Activated T-cell treated with anti-CD3 and anti-CD28 coated beads, Interleukin-2, amount 50 U/mL, for 48 hours (primary cell): ENCODE data around the gene DSC2.
"Not testable (repeated sequence)": the region's sequence is repeated elsewhere in the genome, so short reads cannot be mapped to it uniquely, and the experiment has no call there.

Experiments used
- DNase-seq, 2 experiments: peaks; one replicate each; pipeline ENCODE4 v3.0.0-alpha.2; 2020

Gene DSC2

DNA sequence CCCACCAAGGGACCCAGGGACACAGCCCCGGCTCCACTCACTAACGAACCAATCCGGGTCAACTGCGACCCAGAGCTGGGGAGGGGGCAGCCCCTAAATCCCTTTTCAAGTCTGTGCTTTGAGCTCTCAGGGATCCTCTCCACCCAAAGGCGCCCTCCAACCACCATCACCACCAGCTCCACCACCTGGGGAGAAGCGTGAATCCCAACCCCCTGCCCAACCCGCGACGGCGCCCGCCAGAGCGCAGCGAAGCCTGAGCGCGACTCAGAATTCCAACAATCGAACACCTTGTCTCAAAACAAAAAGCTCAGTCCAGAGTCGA lies 60.2 kb downstream of the DSC2 start:
- peak in 1 of 2 experiments; percentile 15 for DNase-seq

DNA sequence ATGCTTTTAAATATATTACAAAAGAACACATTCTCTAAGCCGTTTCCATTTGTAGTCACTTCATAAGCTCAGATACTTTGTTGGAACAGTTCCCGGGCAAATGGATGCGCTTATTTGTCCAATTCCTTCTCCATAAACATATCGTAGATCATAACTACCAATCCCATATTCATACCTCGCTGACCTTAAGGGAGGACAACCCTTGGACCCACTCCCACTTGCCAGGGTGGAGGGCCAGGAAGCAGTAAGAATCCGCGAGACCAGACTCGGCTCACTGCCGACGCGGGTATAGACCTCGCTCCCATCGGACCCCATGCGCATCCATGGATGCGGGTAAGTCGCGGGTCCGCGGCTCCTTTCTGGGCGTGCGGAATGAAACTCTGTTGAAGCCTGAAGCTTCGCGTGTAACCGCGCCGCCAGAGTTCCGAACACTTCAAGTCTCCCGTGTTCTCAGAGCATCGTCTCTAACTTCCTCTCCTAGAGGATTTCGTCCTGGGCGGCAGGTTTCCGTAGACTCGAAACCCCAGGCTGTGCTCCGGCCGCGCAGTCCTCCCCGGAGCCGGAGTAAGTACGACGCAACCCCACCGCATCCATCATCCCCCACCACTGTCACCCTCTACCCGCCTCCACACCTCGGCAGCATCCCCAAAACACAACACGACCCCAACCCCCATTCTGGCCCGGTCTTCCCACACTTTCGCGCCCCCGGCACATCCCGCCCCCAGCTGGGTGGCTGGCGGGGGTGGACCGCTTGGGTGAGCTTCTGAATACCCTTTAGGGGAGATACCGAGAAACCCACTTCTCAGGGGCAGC lies 60.7 kb downstream of the DSC2 start:
- DNase-seq, result peak; percentile 14 to 17

DNA sequence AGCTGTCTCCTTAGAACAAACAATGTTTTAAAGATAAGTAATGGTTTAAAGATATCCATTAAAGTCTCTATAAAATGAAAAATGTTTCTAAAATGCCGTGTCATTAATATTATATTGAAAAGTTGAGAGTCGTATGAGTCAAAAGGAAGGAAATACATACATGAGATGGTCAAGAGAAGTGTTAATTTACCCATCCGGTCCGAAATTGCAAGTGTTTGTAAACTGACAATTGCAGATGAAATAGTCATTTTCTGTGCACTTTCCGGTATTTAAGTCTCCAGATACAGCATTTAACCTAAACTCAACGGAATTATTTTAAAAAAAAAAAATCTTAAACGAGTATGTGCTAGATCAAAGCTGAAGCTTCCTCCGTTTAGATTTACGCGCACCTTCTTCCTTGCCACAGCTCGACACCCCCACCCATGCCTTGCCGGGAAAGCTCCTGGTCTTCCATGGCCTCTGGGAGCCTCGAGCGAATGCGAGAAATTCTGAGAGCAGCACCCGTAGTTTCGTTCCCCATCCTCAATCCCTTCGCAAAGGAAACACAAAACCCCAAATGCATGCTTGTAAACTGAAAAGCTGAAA lies 61.4 kb downstream of the DSC2 start:
- no peak for DNase-seq

DNA sequence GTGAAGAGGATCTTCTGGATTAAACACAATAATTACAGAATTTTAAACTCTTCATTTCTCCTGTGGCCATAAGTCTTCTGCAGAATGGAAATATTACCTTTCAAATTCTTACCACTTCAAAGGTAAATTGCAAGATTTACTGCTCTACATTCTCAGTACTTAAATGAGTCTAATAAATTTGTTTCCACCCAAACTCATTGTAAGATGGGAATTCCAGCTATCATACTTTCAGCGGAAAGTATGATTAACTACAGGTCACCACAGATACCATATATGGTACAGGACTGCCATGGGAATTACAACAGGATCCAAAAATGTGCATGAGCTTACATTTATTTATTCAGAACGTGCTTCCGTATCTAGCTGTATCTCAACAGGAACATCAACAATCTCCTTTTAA lies 62.8 kb downstream of the DSC2 start:
- DNase-seq, result no peak

DNA sequence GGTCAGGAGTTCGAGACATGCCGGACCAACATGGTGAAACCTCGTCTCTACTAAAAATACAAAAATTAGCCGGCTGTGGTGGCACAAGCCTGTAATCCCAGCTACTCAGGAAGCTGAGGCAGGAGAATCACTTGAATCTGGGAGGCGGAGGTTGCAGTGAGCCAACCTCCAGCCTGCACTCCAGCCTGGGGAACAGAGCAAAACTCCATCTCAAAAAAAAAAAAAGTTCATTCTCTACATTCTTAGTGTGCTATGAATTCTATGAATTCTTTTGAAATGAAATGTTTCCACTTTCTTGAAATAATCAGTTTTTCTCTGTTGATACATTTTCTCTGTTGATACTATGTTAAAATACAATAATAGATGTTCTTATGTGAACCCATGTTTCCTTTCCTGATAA lies 64.5 kb downstream of the DSC2 start:
- not testable (repeated sequence) for DNase-seq

DNA sequence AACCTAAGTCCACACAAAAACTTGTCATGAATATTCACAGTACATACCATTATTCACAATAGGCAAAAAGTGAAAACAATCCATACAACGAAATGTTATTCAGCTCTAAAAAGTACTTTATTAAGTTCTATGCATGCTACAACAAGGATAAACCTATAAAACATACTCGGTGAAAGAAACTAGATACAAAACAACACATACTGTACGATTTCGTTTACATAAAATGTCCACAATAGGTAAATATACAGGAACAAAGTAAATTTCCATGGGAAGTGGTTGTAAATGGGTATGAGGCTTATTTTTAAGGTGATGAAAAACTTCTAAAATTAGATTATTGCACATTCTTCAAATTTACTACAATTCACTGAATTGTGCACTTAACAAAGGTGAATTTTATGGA lies 67.7 kb downstream of the DSC2 start:
- DNase-seq, result no peak

DNA sequence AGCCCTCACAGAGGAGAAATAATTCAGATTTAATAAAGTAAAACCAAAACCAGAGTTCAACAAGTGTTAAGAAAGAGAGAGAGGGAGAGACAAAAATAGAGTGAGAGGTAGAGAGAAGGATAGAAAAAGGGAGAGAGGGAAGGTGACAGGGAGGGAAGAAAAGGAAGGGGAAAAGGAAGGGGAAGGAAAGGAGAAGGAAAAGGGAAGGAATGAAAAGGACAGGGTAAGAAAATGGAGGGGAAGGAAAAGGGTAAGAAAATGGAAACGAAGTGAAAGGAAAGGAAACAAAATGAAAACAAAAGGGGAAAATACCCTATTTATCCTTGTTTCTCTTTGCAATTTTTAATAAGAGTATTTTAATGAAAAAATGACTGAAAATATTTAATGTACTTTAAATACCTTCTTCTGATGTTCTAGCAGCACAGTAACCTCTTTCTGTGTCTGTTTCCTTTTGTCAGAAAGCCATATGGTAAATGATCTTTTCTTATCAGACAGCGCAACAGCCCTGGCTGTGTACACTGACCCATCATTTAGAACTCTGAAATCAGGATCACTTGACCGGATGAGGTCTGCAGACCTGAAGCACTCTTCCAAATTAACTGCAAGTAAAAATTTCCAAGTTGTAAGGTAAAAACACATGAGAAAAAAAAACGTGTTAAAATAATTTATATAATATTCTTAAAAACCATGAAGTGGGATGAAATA lies 71.5 kb downstream of the DSC2 start:
- DNase-seq, result no peak

DNA sequence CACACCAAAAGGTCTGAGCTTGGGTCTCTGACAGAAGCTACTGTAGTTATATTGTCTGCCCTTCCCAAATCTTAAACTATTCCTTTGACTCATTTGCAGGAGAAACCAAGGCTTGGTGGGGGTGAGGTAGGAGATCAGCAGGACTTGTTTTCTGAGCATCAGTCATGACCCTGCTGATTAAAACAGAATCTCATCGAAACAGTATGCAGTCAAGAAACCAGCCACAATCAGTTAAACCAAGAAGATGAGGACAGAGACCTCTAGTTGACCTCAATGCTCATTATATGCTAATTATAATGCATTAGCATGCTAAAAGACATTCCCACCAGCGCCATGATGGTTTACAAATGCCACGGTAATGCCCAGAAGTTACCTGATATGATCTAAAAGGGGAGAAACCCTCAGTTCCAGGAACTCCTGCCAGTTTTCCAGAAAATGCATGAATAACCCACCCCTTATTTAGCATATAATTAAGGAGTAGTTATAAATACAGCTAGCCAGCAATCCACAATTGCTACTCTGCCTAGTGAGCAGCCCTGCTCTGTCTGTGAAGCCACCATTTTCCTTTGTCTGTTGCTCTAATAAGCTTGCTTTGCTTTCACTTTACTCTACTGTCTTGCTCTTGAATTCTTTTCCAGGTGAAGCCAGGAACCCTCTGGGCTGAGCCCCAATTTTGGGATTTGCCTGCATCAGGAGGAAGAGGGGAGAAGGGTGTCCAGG lies 86.3 kb downstream of the DSC2 start:
- no peak for DNase-seq

DNA sequence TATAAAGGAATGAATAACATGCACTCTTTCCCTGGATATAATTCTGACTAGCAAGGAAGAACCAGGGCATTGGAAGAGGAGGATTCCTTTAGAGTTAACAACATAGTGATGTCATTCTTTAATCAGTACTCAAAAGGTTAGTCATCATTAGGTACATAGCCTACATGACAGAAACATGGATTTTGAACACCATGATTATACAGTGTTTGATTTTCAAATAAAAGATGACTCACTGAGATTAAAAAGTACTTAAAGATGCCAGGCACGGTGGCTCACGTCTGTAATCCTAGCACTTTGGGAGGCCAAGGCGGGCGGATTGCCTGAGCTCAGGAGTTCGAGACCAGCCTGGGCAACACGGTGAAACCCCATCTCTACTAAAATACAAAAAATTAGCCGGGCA lies 90.8 kb downstream of the DSC2 start:
- DNase-seq, result not testable (repeated sequence)

DNA sequence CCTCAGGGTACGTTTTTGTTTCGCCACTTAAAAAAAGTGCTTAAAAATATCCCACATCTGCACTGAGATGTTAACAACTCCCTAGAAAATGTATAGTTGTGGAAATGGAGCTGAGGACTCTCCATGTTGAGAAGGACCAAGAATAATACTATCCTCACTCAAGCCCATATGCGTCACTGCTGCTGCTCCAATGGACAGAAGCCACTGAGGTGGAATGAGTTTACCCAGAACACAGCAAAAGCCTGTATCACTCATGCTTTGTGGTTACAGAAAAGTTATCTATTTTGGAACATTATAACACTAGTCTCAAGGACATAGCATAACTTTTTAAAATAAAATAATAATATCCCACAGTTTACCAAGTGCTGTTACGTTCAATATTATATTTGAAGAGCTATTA lies 91.6 kb downstream of the DSC2 start:
- DNase-seq, result no peak
